Smooth muscle cell (in vitro differentiated cells): ENCODE results near the gene FMNL2. TPM values are rescaled to one million over a fixed set of nuclear protein-coding genes. Genes with fewer than 3 reads are reported as not detected.

Experiments used
- DNase-seq: peaks from one replicate; lab custom pipeline; 2025; ENCODE audit not compliant: unreplicated experiment; lab: John Stamatoyannopoulos, UW
- H2AFZ ChIP-seq: fragments of 200-600 bp; sonication (generic); 2 replicates; pipeline ENCODE4 v1.6.0; 2016; ENCODE audit warnings: antibody characterized with exemption, low read depth, mild to moderate bottlenecking
- H3F3A ChIP-seq: fragments of 200-600 bp; sonication (generic); 2 replicates; pipeline ENCODE4 v1.6.0; 2017; ENCODE audit warnings: antibody characterized with exemption, low read depth
- H3K27ac ChIP-seq: fragments of 200-600 bp; sonication (generic); 2 replicates; pipeline ENCODE4 v1.5.1; 2016; ENCODE audit warnings: low read depth, mild to moderate bottlenecking
- H3K27me3 ChIP-seq: fragments of 200-600 bp; sonication (generic); 2 replicates; pipeline ENCODE4 v1.6.1; 2016; ENCODE audit warnings: low read depth, mild to moderate bottlenecking
- H3K36me3 ChIP-seq: fragments of 200-600 bp; sonication (generic); 2 replicates; pipeline ENCODE4 v1.5.1; 2016; ENCODE audit warnings: low read depth
- H3K4me1 ChIP-seq: fragments of 200-600 bp; sonication (generic); 2 replicates; pipeline ENCODE4 v1.5.1; 2016; ENCODE audit warnings: low read depth
- H3K4me2 ChIP-seq: fragments of 200-600 bp; sonication (generic); 2 replicates; pipeline ENCODE4 v1.6.0; 2016; ENCODE audit warnings: mild to moderate bottlenecking
- H3K4me3 ChIP-seq: fragments of 200-600 bp; sonication (generic); 2 replicates; pipeline ENCODE4 v1.5.1; 2016; ENCODE audit warnings: mild to moderate bottlenecking
- H3K79me2 ChIP-seq: fragments of 200-600 bp; sonication (generic); 2 replicates; pipeline ENCODE4 v1.6.0; 2016; ENCODE audit warnings: low read depth, mild to moderate bottlenecking
- H3K9ac ChIP-seq: fragments of 200-600 bp; sonication (generic); 2 replicates; pipeline ENCODE4 v1.6.0; 2016; ENCODE audit warnings: low read depth
- H3K9me3 ChIP-seq: fragments of 200-600 bp; sonication (generic); replicated peaks from 2 replicates; pipeline ENCODE4 v1.5.1; 2016; ENCODE audit warnings: low read depth
- H4K20me1 ChIP-seq: fragments of 200-600 bp; sonication (generic); 2 replicates; pipeline ENCODE4 v1.6.0; 2016; ENCODE audit warnings: low read depth
- CTCF ChIP-seq: fragments of 200-600 bp; sonication (generic); IDR thresholded peaks from 2 replicates; pipeline ENCODE4 v1.5.1; 2017; ENCODE audit warnings: borderline replicate concordance, mild to moderate bottlenecking, antibody characterized with exemption; ENCODE audit not compliant: insufficient read depth, poor library complexity, severe bottlenecking
- WGBS: methylation state at CpG from one replicate; pipeline ENCODE4 v1.1.7; 2016; ENCODE audit warnings: low lambda C conversion rate; 5-methylcytosine and 5-hydroxymethylcytosine counted together
- polyA plus RNA-seq: library from polyadenylated mRNA; unstranded; fragments of >200 nt; fragmentation: Nextera tagmentation; extraction: Ambion mirVana; gene quantifications from 2 replicates; pipeline ENCODE4 v1.2.1, GENCODE V29; 2016
- total RNA-seq: library from RNA; depleted of rRNA; stranded (reverse); fragments of >200 nt; gene quantifications from 2 replicates; pipeline ENCODE4 v1.2.3, GENCODE V29; 2014

Gene FMNL2
- total and polyA plus RNA-seq, 2 experiments from 2014 or later = 7.4 to 37.3 TPM

- WGBS = 93% methylated on average over 5 of the region's 5 CpGs
- H3K4me2 ChIP-seq = no peak overlapping the region
- no peak for DNase-seq
- H3K4me3 ChIP-seq = no peak overlapping the region
- H3K27me3 ChIP-seq = no peaks in the 10 kb centered on the region
- H2AFZ ChIP-seq = no peak overlapping the region
- H3K27ac ChIP-seq = no peak overlapping the region
- H4K20me1 ChIP-seq = no peaks in the 10 kb centered on the region
- peaks cover 2% of the 10 kb centered on the region for H3F3A ChIP-seq
- no peaks in the 10 kb centered on the region for H3K4me1 ChIP-seq
- TF ChIP-seq CTCF = no peak
- no peak overlapping the region for H3K9ac ChIP-seq
- H3K36me3 ChIP-seq = peaks cover 10% of the 10 kb centered on the region
- H3K79me2 ChIP-seq = no peaks in the 10 kb centered on the region
- no peaks in the 10 kb centered on the region for H3K9me3 ChIP-seq
These were observed 283.2 kb downstream of the FMNL2 start for GRCh38 chr2:152618193-152618564.

GRCh38 chr2:152620208-152620607 is 285.2 kb downstream of the FMNL2 start:
- Histone ChIP-seq H3K79me2 (no peaks in the 10 kb centered on the region), H3K4me2 (no peak overlapping the region), H3F3A (peaks cover 5% of the 10 kb centered on the region), H2AFZ (no peak overlapping the region), H3K9ac (no peak overlapping the region), H3K27me3 (no peaks in the 10 kb centered on the region), H4K20me1 (no peaks in the 10 kb centered on the region), H3K4me3 (no peak overlapping the region), H3K4me1 (no peaks in the 10 kb centered on the region), H3K27ac (no peak overlapping the region), H3K36me3 (peaks cover 10% of the 10 kb centered on the region), H3K9me3 (no peaks in the 10 kb centered on the region)
- DNase-seq = no peak
- WGBS = 97% methylated on average over 7 of the region's 7 CpGs
- TF ChIP-seq CTCF = no peak

- Histone ChIP-seq H3K79me2 (no peaks in the 10 kb centered on the region), H3K9me3 (no peaks in the 10 kb centered on the region), H3K4me3 (no peak overlapping the region), H2AFZ (no peak overlapping the region), H3K27ac (no peak overlapping the region), H3K27me3 (no peaks in the 10 kb centered on the region), H3K9ac (no peak overlapping the region), H4K20me1 (no peaks in the 10 kb centered on the region), H3K4me2 (no peak overlapping the region), H3F3A (peaks cover 5% of the 10 kb centered on the region), H3K36me3 (peaks cover 10% of the 10 kb centered on the region), H3K4me1 (no peaks in the 10 kb centered on the region)
- 95% methylated on average over 9 of the region's 9 CpGs for WGBS
- no peak for TF ChIP-seq CTCF
- no peak for DNase-seq
These were observed 286.0 kb downstream of the FMNL2 start for GRCh38 chr2:152620985-152621384.

GRCh38 chr2:152622219-152622618 is 287.2 kb downstream of the FMNL2 start:
- H3K36me3 ChIP-seq = peaks cover 10% of the 10 kb centered on the region
- H3K79me2 ChIP-seq = no peaks in the 10 kb centered on the region
- no peak overlapping the region for H2AFZ ChIP-seq
- no peaks in the 10 kb centered on the region for H4K20me1 ChIP-seq
- H3K27ac ChIP-seq = no peak overlapping the region
- no peaks in the 10 kb centered on the region for H3K4me1 ChIP-seq
- H3K27me3 ChIP-seq = no peaks in the 10 kb centered on the region
- H3K9me3 ChIP-seq = no peaks in the 10 kb centered on the region
- TF ChIP-seq CTCF = no peak
- no peak overlapping the region for H3K4me2 ChIP-seq
- WGBS = 97% methylated on average over 3 of the region's 3 CpGs
- no peak for DNase-seq
- H3F3A ChIP-seq = peaks cover 5% of the 10 kb centered on the region
- H3K4me3 ChIP-seq = no peak overlapping the region
- no peak overlapping the region for H3K9ac ChIP-seq
